PC-3 (cell line): ENCODE measurements around the gene POLR2F.

ENCODE experiments used
- EZH2 ChIP-seq: fragments of 300-600 bp; sonication (generic); IDR thresholded peaks from one replicate; pipeline ENCODE4 v1.6.1; 2017; ENCODE audit warnings: antibody characterized with exemption, mild to moderate bottlenecking, low read length; ENCODE audit not compliant: unreplicated experiment
- TF ChIP-seq, protein P1 (sequence below): fragments of 300-600 bp; sonication (generic); conservative IDR thresholded peaks from 2 replicates; pipeline ENCODE4 v1.5.1; 2017; ENCODE audit warnings: antibody characterized with exemption, low read depth, mild to moderate bottlenecking, low read length

- TF ChIP-seq, protein P1, sequence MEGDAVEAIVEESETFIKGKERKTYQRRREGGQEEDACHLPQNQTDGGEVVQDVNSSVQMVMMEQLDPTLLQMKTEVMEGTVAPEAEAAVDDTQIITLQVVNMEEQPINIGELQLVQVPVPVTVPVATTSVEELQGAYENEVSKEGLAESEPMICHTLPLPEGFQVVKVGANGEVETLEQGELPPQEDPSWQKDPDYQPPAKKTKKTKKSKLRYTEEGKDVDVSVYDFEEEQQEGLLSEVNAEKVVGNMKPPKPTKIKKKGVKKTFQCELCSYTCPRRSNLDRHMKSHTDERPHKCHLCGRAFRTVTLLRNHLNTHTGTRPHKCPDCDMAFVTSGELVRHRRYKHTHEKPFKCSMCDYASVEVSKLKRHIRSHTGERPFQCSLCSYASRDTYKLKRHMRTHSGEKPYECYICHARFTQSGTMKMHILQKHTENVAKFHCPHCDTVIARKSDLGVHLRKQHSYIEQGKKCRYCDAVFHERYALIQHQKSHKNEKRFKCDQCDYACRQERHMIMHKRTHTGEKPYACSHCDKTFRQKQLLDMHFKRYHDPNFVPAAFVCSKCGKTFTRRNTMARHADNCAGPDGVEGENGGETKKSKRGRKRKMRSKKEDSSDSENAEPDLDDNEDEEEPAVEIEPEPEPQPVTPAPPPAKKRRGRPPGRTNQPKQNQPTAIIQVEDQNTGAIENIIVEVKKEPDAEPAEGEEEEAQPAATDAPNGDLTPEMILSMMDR = no peak
- no peak for TF ChIP-seq EZH2
Observed at GRCh38 chr22:37943136-37943824, 10.2 kb upstream of the POLR2F start.
